Type B pancreatic cell (in vitro differentiated cells): ENCODE data around the gene CD22. TPM values are rescaled to one million over a fixed set of nuclear protein-coding genes. Genes with fewer than 3 reads are reported as not detected.

Experiments
- DNase-seq: peaks from one replicate; pipeline ENCODE4 v3.0.0; 2021; ENCODE audit warnings: mixed read lengths; ENCODE audit not compliant: unreplicated experiment; ENCODE audit errors: extremely low spot score
- H3K27ac Mint-ChIP-seq: 2 replicates; pipeline ENCODE4 v1.8.0; 2021; ENCODE audit warnings: mild to moderate bottlenecking, mixed read lengths
- H3K27me3 Mint-ChIP-seq: 2 replicates; pipeline ENCODE4 v1.8.0; 2021; ENCODE audit warnings: mixed read lengths
- H3K36me3 Mint-ChIP-seq: 2 replicates; pipeline ENCODE4 v1.8.0; 2021; ENCODE audit warnings: mixed read lengths
- H3K4me1 Mint-ChIP-seq: one replicate; pipeline ENCODE4 v1.8.0; 2021; ENCODE audit warnings: mixed read lengths; ENCODE audit not compliant: unreplicated experiment
- H3K4me3 Mint-ChIP-seq: 2 replicates; pipeline ENCODE4 v1.8.0; 2021; ENCODE audit warnings: mild to moderate bottlenecking, mixed read lengths
- H3K9me3 Mint-ChIP-seq: 2 replicates; pipeline ENCODE4 v1.8.0; 2021; ENCODE audit warnings: mixed read lengths
- total RNA-seq: library from RNA; stranded (reverse); gene quantifications from 2 replicates; pipeline ENCODE4 v1.2.1, GENCODE V29; 2021; ENCODE audit warnings: low replicate concordance
- TF ChIP-seq, protein P1 (sequence below): fragments of 200-600 bp; sonication (generic); conservative IDR thresholded peaks from 2 replicates; pipeline ENCODE4 v1.5.0; 2021; ENCODE audit warnings: antibody characterized with exemption, mild to moderate bottlenecking

CD22 gene
- total RNA-seq, 1 donor from 2014 or later = 0.92 TPM

DNA sequence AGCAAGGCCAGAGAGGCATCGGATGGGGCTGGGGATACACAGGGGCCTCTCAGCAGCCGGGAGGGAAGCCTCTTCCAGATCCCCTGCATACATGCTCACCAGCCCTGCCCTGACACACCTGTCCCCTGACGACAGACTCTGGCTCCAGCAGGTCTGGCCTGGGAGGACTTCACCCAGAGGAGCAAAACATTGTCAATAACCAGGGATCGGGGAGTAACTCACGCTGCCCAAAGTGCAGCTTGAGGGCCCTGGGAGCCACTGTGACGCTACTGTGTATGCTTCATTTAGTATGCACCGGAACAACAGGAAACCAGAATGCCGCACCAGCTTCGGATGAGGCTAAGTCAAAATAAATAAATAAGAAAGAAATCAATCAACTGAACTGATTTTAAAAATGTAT, 12.4 kb upstream of the CD22 start:
- Mint-ChIP-seq H3K4me3 (no peak overlapping the region), H3K27ac (peak overlapping the region; percentile 83), H3K36me3 (no peaks in the 10 kb centered on the region), H3K27me3 (no peaks in the 10 kb centered on the region), H3K9me3 (no peaks in the 10 kb centered on the region), H3K4me1 (peaks cover 10% of the 10 kb centered on the region)
- no peak for DNase-seq
- TF ChIP-seq, protein P1, sequence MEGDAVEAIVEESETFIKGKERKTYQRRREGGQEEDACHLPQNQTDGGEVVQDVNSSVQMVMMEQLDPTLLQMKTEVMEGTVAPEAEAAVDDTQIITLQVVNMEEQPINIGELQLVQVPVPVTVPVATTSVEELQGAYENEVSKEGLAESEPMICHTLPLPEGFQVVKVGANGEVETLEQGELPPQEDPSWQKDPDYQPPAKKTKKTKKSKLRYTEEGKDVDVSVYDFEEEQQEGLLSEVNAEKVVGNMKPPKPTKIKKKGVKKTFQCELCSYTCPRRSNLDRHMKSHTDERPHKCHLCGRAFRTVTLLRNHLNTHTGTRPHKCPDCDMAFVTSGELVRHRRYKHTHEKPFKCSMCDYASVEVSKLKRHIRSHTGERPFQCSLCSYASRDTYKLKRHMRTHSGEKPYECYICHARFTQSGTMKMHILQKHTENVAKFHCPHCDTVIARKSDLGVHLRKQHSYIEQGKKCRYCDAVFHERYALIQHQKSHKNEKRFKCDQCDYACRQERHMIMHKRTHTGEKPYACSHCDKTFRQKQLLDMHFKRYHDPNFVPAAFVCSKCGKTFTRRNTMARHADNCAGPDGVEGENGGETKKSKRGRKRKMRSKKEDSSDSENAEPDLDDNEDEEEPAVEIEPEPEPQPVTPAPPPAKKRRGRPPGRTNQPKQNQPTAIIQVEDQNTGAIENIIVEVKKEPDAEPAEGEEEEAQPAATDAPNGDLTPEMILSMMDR = no peak

DNA sequence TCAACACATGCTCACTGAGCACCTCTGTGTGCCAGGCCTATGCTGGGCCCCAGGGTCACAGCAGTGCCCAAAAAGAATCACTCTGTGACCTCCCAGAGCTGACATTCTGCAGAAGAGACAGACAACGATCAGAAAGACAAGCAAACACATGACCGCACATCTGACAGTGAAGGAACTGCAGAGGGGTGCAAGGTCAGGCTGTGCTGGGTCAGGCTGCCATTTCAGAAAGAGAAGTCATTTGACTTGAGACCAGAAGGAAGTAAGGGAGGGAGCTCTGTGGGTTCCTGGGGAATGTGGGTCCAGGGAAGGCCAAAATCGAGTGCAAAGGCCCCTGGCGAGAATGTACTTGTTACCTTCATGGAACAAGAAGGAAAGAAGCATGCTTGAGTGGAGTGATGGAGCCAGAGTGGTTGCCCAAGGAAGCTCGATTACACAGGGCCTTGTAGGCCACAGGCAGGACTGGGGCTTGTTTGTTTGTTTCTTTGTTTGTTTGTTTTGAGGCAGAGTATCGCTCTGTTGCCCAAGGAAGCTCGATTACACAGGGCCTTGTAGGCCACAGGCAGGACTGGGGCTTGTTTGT, 11.4 kb upstream of the CD22 start:
- Mint-ChIP-seq H3K27ac (peak overlapping the region; percentile 31), H3K4me3 (no peak overlapping the region), H3K4me1 (peaks cover 10% of the 10 kb centered on the region), H3K9me3 (no peaks in the 10 kb centered on the region), H3K27me3 (no peaks in the 10 kb centered on the region), H3K36me3 (no peaks in the 10 kb centered on the region)
- no peak for DNase-seq
- TF ChIP-seq, protein P1 = no peak

DNA sequence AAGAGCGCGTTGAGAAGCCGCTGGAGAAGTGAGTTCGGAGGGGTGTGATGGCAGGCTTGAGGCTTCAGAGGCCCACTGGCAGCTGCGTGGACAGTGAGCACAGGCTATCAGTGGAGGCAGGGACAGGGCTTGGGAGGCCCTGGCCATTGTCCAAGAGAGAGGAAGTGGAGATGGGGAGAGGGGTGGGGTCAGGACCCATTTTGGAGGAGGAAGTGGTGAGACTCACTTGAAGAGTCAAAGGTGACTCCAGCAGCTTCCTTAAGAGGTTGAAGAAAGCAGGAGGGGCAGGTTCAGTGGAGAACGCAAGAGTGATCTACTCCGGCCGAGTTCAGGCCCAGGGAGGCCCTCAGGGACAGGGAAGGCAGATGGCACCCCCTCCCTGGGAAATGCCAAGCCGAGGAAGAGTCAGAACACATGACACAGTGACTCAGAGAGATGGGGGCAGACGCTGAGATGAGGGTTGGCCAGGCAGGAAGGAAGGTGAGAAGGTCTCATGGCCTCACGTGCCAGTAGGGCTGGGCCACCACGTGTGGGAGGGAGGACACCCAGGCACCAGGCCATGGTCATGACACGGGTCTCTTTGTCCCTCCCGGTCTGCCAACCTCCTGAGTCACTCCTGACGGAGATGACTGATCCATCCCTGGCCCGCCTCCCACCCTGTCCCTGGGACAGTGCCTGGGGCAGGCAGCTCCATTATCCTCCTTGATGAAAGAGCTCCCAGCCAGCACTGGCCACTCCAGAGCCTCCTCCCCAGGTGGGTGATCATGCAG, 10.1 kb upstream of the CD22 start:
- H3K27ac Mint-ChIP-seq = peak overlapping the region; percentile 58
- H3K9me3 Mint-ChIP-seq = no peaks in the 10 kb centered on the region
- no peak overlapping the region for H3K4me3 Mint-ChIP-seq
- TF ChIP-seq, protein P1 = no peak
- peaks cover 10% of the 10 kb centered on the region for H3K4me1 Mint-ChIP-seq
- H3K36me3 Mint-ChIP-seq = no peaks in the 10 kb centered on the region
- DNase-seq = no peak
- no peaks in the 10 kb centered on the region for H3K27me3 Mint-ChIP-seq

DNA sequence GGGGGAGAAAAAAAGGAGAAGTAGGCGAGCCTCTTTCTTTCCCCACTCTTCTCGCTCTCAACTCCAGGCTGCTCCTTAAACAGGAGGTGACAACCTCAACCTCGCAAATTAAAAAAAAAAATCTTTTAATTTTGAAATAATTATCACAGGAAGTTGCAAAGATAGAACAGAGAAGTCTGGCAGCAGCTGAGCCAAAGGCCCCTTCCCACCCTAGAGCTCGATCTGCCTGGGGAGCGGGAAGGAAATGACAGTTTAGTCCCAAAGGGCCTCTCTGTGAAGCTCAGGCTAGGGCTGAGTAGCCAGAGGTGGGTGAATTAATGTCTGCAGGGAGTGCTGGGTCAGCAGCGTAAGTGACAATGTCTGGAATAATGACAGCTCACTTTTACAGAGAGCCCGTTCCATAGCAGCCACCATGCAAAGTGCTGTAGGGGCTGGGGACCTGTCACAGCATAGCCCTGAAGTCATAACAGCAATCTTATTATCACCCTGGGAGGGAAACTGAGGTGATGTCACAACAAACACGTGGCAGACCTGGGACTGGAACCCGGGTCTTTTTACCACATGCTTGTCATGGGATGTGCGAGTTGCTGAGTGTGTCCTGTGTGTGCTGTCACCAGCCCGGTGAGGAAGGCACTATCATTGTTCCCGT, 8.8 kb upstream of the CD22 start:
- Mint-ChIP-seq H3K9me3 (no peaks in the 10 kb centered on the region), H3K36me3 (no peaks in the 10 kb centered on the region), H3K27me3 (no peaks in the 10 kb centered on the region), H3K27ac (no peak overlapping the region), H3K4me1 (peaks cover 10% of the 10 kb centered on the region), H3K4me3 (no peak overlapping the region)
- no peak for DNase-seq
- TF ChIP-seq, protein P1 = no peak

DNA sequence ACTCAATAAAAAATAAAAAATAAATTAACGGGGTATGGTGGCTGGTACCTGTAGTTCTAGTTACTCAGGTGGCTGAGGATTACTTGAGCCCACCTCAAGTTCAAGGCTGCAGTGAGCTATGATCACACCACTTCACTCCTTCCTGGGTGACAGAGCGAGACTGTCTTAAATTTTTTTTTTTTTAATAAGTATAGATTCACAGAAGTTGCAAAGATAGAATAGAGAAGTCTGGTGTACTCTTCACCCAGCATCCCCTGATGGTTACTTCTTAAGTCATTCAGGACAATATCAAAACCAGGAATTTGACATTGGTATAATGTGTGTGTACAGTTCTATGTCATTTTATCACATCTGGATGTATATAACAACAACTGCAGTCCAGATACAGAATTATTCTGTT, 7.7 kb upstream of the CD22 start:
- Mint-ChIP-seq H3K27me3 (no peaks in the 10 kb centered on the region), H3K4me1 (peaks cover 10% of the 10 kb centered on the region), H3K4me3 (no peak overlapping the region), H3K27ac (no peak overlapping the region), H3K36me3 (no peaks in the 10 kb centered on the region), H3K9me3 (no peaks in the 10 kb centered on the region)
- DNase-seq = no peak
- TF ChIP-seq, protein P1 = no peak
